Hypothalamus (tissue), 51 donors: ENCODE measurements around the gene MGAT5.

Source experiments
- DNase-seq, 51 donors: peaks; one replicate each; lab custom pipeline; 2025; lab: John Stamatoyannopoulos, UW

The MGAT5 gene

GRCh38 chr2:134386310-134386709, 132.4 kb downstream of the MGAT5 start:
- no peak for DNase-seq

GRCh38 chr2:134389381-134389780, 135.5 kb downstream of the MGAT5 start:
- no peak for DNase-seq

- DNase-seq, result no peak
Observed at GRCh38 chr2:134391751-134392160, 137.9 kb downstream of the MGAT5 start.

- no peak for DNase-seq
Observed at GRCh38 chr2:134392442-134393074, 138.7 kb downstream of the MGAT5 start.

GRCh38 chr2:134393075-134393461, 139.2 kb downstream of the MGAT5 start:
- DNase-seq, result no peak

- no peak for DNase-seq
Observed at GRCh38 chr2:134395779-134396178, 141.9 kb downstream of the MGAT5 start.

GRCh38 chr2:134396493-134396892, 142.6 kb downstream of the MGAT5 start:
- peak in 8 of 51 donors; percentile 6 to 48 (median 22) for DNase-seq

GRCh38 chr2:134397146-134397896, 143.4 kb downstream of the MGAT5 start:
- DNase-seq, result no peak

- DNase-seq, result no peak
Observed at GRCh38 chr2:134398300-134398699, 144.4 kb downstream of the MGAT5 start.

- no peak for DNase-seq
Observed at GRCh38 chr2:134399096-134399495, 145.2 kb downstream of the MGAT5 start.

- DNase-seq, result no peak
Observed at GRCh38 chr2:134401081-134401497, 147.2 kb downstream of the MGAT5 start.

GRCh38 chr2:134401789-134402188, 147.9 kb downstream of the MGAT5 start:
- no peak for DNase-seq

GRCh38 chr2:134402410-134402809, 148.5 kb downstream of the MGAT5 start:
- DNase-seq, result no peak

GRCh38 chr2:134405611-134406081, 151.8 kb downstream of the MGAT5 start:
- no peak for DNase-seq

- peak in 1 of 51 donors; percentile 8 for DNase-seq
Observed at GRCh38 chr2:134406311-134406710, 152.4 kb downstream of the MGAT5 start.

- DNase-seq, result no peak
Observed at GRCh38 chr2:134406736-134407135, 152.9 kb downstream of the MGAT5 start.

GRCh38 chr2:134407154-134407890, 153.4 kb downstream of the MGAT5 start:
- DNase-seq, result no peak

GRCh38 chr2:134408386-134408785, 154.5 kb downstream of the MGAT5 start:
- no peak for DNase-seq

GRCh38 chr2:134408791-134409190, 154.9 kb downstream of the MGAT5 start:
- no peak for DNase-seq

GRCh38 chr2:134410006-134410405, 156.1 kb downstream of the MGAT5 start:
- DNase-seq, result no peak

- DNase-seq, result peak in 5 of 51 donors; percentile 13 to 63 (median 38)
Observed at GRCh38 chr2:134410831-134411231, 157.0 kb downstream of the MGAT5 start.
